Activated CD8-positive, alpha-beta memory T cell treated with anti-CD3 and anti-CD28 coated beads for 4 hours (primary cell): ENCODE data around the gene CYTH4.
"Not testable (repeated sequence)": the region's sequence is repeated elsewhere in the genome, so short reads cannot be mapped to it uniquely, and the experiment has no call there.

ENCODE experiments used
- DNase-seq, 2 donors: peaks; one replicate each; pipeline ENCODE4 v3.0.0-alpha.2; 2020; ENCODE audit warnings: low read depth in 2 of 2

CYTH4 gene

GRCh38 chr22:37328538-37329237 lies 46.4 kb downstream of the CYTH4 start:
- DNase-seq, result not testable (repeated sequence)

- no peak for DNase-seq
Observed at GRCh38 chr22:37329238-37330140, 47.2 kb downstream of the CYTH4 start.

- no peak for DNase-seq
Observed at GRCh38 chr22:37330200-37331033, 48.1 kb downstream of the CYTH4 start.

- no peak for DNase-seq
Observed at GRCh38 chr22:37331034-37331428, 48.7 kb downstream of the CYTH4 start.

- no peak for DNase-seq
Observed at GRCh38 chr22:37331856-37332536, 49.7 kb downstream of the CYTH4 start.

- no peak for DNase-seq
Observed at GRCh38 chr22:37333724-37334460, 51.6 kb downstream of the CYTH4 start.

DNA sequence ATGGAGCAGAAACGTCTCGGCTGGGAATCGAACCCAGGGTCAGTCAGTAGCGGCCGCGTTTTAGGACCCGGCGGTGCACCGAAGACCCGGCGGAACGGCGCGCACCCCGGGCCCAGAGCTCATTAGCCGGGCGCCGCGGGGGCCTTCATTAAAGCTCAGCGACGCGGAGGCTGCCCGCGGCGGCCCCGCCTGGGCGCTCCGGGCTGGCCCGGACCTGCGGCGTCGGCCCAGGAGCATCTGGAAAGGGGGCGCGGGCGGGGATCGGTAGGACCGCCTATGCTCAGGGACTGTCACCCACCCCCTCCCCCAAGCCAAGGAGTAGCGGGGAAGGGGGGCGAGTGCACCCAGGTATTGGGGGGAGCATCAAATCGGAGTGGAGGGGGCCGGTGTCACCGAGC lies 52.2 kb downstream of the CYTH4 start:
- DNase-seq, result no peak

DNA sequence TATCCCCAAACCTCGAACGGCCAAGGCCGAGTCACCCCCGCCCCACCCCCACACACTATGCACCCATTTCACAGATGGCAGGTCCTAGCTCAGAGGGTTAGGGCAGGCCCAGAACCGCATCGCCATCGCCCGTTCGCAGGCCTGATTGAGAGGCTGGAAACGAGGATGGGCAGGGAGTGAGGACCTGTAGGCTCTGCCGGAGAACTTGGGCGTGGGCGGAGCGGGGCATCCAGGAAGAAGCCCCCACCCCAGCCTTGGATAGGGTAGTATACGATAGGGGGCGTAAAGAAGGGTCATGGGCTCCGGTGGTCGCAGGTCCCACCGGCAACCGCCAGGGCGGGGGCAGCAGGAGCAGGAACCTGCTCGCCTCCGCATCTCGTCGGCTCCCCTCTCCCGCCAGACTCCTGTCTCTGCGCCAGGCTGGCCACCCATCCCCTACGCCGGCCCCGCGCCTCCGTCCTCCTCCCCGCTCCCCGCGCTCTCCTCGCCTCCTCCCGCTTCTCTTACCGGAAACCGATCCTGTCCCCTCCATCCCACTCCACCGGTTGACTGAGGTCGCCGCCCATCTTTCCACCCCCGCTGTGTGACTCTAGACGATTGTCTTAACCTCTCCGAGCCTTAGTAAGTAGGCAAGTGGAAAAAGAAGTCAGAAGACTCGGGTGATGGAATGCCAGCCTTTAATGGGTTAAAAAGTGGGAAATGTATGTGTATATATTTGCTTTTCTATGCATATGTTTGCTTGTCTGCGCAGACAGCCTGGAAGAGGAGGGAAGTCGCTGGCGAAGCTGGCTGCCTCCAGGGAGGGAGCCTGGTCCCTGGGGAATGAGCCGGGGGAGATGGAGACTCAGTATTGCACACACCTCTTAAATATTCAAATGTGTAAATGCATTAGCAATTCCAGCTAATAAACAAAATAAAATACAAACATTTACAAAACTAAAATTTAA lies 52.8 kb downstream of the CYTH4 start:
- DNase-seq, result no peak

DNA sequence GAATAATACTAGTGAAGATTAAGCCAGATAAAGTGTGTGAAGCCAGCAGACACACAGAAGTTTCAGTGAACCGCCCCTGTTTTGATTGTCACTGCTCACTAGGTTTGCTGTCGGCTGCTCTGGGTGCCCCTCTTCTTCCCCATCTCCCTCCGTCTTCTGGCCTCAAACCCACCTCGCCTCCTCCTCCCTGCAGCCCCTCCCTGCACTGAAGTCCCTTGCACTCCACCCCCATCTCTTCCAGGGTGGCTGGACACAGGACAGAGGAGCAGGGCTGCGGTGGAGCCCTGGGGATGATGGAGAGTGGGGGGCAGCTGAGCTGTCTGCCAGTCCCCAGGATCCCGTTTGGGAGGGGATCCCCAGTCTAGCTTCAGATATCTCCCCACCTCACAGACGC lies 53.5 kb downstream of the CYTH4 start:
- no peak for DNase-seq

DNA sequence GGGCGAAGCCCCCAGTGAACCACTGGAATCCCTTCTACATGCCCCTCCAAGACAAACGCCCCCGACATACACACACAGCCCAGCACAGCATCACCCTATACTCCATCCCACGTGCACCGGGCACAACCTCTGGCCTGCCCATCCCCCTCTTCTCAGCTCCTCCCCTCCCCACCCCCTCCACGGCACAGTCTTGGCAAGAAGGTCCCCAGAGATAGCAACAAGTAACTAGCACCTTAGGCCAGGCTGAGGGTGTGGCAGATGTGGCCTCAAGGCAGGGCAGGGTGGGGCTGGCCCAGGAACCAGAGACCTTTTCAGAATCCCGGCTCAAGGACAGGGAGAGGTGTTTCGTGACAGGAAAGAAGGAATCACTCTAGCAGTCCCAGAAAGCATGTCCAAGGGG lies 54.3 kb downstream of the CYTH4 start:
- DNase-seq, result no peak

DNA sequence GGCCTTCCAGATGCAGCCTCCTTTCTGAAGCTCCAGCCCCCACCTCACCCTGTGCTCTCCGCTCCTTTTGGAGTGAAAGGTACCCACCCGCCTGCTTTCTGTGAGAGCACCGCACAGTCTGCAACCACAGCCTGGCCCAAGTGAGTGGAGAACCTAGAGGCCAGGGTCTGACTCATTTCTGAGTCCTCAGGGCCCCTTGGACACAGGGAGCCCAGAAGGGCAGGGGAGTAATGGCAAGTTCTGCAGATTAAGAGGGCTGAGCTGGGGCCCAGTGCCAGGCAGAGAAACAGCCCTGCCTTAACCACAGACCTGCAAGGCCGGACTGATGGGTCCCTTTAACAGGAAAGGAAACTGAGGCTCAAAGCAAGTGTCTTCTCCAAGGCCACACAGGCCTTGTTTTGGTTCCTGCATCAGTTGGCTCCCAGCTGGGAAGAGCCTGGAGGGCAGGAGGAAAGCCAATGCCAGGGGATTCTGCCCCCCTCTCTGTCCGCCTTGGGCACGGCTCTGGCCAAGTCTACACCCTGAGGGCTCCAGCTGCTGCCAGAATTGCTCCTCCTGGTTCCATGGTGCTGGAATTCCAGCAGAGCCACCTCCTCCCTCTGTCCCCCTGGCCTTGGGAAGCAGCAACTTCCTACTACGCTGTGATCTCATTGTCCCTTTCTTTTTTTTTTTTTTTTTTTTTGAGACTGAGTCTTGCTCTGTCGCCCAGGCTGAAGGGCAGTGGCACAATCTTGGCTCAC lies 55.1 kb downstream of the CYTH4 start:
- no peak for DNase-seq

DNA sequence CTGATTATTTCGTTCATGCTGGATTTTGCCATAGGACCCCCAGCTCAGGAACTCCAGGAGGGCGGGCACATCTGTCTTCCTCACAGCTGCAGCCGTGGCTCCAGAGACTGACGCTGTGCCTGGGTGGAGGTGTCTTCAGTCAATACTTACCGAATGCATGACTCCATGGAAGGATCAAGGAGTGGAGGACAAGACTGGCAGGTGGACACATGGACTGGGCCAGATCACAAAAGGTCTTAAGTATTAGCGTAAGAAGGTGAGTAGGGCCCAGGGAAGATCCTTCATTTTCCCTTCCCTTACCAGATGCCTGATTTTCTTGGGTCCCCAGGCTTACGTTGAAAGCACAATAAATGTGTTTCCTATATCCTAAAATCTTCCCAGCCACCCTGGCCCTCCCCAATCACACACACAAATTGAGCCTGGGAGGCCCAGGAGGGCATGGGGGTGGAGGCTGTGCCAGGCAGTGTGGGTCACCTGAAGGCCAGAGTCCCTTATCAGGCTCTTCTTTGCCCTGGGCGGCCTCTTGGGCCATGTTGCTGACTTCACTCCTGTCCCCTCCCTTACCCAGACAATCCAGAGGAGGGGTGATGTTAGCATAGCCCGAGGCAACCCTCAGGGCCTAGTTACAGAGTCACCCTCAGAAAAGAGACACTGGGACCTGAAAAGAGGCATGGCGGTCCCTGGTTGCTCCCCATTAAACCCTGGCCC lies 56.4 kb downstream of the CYTH4 start:
- DNase-seq, result no peak

GRCh38 chr22:37340331-37341262 lies 58.3 kb downstream of the CYTH4 start:
- no peak for DNase-seq

- no peak for DNase-seq
Observed at GRCh38 chr22:37342065-37342464, 59.8 kb downstream of the CYTH4 start.

DNA sequence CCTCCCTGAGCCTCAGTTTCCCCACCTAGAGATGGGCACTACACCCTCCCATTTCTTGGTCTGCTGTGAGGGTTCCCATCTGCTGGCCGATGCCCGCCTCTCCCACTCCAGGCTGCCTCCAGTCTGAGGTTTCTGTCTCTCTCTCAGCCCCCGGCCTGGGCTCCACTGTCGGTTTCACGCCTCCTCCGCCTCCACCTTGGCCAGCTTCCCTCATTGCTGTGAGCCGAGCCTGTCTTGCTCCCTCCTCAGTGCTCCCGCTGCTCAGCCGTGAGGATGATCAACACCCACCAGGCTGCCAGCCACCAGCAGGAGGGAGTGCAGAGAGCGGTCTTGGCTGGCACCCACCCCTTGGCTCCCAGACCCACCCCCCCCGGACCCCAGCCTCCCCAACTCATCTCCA lies 61.0 kb downstream of the CYTH4 start:
- no peak for DNase-seq

DNA sequence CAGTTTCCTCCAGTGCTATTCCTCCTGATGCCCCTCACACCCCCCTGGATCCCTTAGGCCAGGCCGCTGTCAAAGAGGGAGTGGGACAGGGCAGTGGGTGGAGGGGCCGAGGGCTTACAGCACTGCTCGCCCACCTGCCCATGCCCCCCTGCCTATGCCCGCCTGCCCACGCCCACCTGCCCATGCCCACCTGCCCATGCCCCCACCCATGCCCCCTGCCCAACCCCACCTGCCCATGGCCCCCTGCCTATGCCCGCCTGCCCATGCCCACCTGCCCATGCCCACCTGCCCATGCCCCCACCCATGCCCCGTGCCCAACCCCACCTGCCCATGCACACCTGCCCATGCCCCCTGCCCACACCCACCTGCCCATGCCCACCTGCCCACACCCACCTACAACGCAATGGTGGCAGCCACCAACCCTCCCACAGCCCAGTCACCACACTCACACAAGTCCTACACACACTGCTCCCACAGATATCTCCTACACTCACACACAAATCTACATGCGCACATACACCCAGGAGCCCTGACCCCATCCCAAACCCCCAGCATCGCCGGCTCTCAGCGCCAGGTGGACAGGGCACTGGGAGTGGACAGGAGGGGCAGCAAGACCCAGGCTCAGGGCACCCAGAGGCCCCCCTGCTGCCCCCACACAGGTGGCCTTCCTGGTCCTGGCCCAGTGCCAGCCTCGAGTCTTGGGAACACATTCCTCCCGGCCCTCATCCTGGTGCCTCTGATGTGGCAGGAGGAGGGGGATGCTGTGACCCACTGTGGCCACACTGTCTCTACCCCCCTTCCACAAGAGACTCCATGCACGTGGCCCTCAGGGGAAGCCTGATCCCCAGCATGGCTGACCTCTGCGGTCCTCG lies 61.8 kb downstream of the CYTH4 start:
- DNase-seq, result no peak
